HEK293 (cell line): ENCODE measurements around the gene CPNE1.

Experiments
- ZNF639 ChIP-seq: fragments of 450-650 bp; formaldehyde crosslinking; IDR thresholded peaks from 2 replicates; pipeline ENCODE4 v1.5.1; 2016; ENCODE audit warnings: missing biosample characterization, missing genetic modification characterization
- ZNF747 ChIP-seq: fragments of 450-650 bp; formaldehyde crosslinking; IDR thresholded peaks from 2 replicates; pipeline ENCODE4 v1.5.1; 2016; ENCODE audit warnings: missing biosample characterization, missing genetic modification characterization

GRCh38 chr20:35704514-35705261 is 40.0 kb upstream of the CPNE1 start:
- no peak for TF ChIP-seq ZNF747 (tag by site-specific recombination)
- no peak for TF ChIP-seq ZNF639
